Mammary epithelial cell (primary cell): Measurements from ENCODE around the gene HS2ST1.

ENCODE experiments used
- CTCF ChIP-seq, 2 donors: IDR thresholded peaks in 1 of 2; conservative IDR thresholded peaks in 1 of 2; 2 replicates each; pipeline ENCODE4 v1.5.1; 2011 to 2012; ENCODE audit warnings: inconsistent platforms in 2 of 2, low read length in 2 of 2, mild to moderate bottlenecking in 2 of 2, control low read depth in 1 of 2, low read depth in 1 of 2; ENCODE audit not compliant: insufficient read depth in 1 of 2; ENCODE audit errors: extremely low read depth in 1 of 2
- EZH2 ChIP-seq: IDR thresholded peaks from 2 replicates; pipeline ENCODE4 v1.6.1; 2012; ENCODE audit warnings: low read length, inconsistent platforms, borderline replicate concordance

GRCh38 chr1:87028576-87028975 lies 114.1 kb downstream of the HS2ST1 start:
- TF ChIP-seq CTCF (conservative IDR thresholded peaks at IDR 0.05 in 1 of 2, IDR thresholded peaks at IDR 0.05 in 1 of 2; ENCODE audit: extremely low read depth in 1 of 2, insufficient read depth in 1 of 2, low read depth in 1 of 2, low read length in 2 of 2), result no peak
- no peak for TF ChIP-seq EZH2
